Ascending aorta (tissue), 2 donors: ENCODE results near the gene ZNF638. TPM values are rescaled to one million over a fixed set of nuclear protein-coding genes. Genes with fewer than 3 reads are reported as not detected.

Experiments used
- DNase-seq, 2 donors: peaks; one replicate each; pipeline ENCODE4 v3.0.0-alpha.2; 2019; ENCODE audit warnings: low spot score in 2 of 2
- H3K27ac ChIP-seq, 2 donors: fragments of 200-600 bp; sonication (generic); one replicate each; pipeline ENCODE4 v1.5.1; 2016 to 2017; ENCODE audit warnings: mild to moderate bottlenecking in 1 of 2
- H3K27me3 ChIP-seq: fragments of 200-600 bp; sonication (generic); one replicate; pipeline ENCODE4 v1.5.1; 2017
- H3K36me3 ChIP-seq, 2 donors: fragments of 200-600 bp; sonication (generic); one replicate each; pipeline ENCODE4 v1.5.1; 2016
- H3K4me1 ChIP-seq, 2 donors: fragments of 200-600 bp; sonication (generic); one replicate each; pipeline ENCODE4 v1.5.1; 2016 to 2017; ENCODE audit warnings: mild to moderate bottlenecking in 1 of 2
- H3K4me3 ChIP-seq, 2 donors: fragments of 200-600 bp; sonication (generic); one replicate each; pipeline ENCODE4 v1.5.1; 2016 to 2017; ENCODE audit warnings: mild to moderate bottlenecking in 1 of 2
- H3K9me3 ChIP-seq, 2 donors: fragments of 200-600 bp; sonication (generic); one replicate each; pipeline ENCODE4 v1.5.1; 2016
- intact Hi-C: fragments of 100-400 bp; cut with DNase I; formaldehyde crosslinking; loops from one replicate; pipeline ENCODE4 v1.15.1; 2023
- total RNA-seq: library from RNA; depleted of rRNA; stranded (reverse); fragments of >200 nt; gene quantifications from one replicate; pipeline ENCODE4 v1.1.0, GENCODE V29; 2016
- TF ChIP-seq, protein P1 (sequence below), 3 experiments: fragments of 200-600 bp in 2 of 3; fragments of 450-650 bp in 1 of 3; sonication (generic) in 2 of 3; IDR thresholded peaks; one replicate each; pipeline ENCODE4 v1.5.1; 2016 to 2019; ENCODE audit warnings: antibody characterized with exemption in 3 of 3, mild to moderate bottlenecking in 1 of 3, moderate library complexity in 1 of 3

Gene ZNF638
- total RNA-seq, 1 donor from 2014 or later: 56.0 TPM

DNA sequence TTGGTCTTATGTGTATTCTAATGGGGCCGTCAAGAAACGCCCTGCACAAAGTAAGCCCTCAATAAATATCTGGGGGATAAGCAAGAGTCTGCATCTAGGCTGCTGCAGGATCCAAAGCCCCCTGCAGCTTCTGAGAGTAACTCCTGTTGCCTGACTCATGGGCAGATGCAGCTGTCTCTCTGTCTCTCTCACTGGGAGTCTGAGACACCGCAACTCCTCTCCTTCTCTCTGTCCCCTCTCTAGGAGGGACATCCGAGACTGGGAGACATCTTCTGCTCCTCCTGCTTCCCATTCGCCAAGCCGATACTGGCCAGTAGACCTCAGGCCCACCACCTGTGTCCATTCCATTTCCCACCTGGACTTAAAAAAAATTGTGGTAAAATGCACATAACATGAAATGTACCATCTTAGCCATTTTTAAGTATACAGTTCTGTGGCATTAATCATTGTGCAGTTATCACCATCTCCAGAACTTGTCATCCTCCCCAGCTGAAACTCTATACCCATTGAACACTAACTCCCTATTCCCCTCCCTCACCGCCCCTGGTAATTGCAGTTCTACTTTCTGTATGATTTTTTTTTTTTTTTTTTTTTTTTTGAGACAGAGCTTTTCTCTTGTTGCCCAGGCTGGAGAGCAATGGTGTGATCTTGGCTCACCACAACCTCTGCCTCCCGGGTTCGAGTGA is 141.9 kb downstream of the ZNF638 start:
- intact Hi-C loops: no loop called here
- Histone ChIP-seq H3K36me3 (no peaks in the 10 kb centered on the region), H3K27me3 (no peaks in the 10 kb centered on the region), H3K4me1 (no peaks in the 10 kb centered on the region), H3K9me3 (no peaks in the 10 kb centered on the region), H3K4me3 (no peak overlapping the region), H3K27ac (no peak overlapping the region)
- DNase-seq: no peak
- TF ChIP-seq, protein P1, sequence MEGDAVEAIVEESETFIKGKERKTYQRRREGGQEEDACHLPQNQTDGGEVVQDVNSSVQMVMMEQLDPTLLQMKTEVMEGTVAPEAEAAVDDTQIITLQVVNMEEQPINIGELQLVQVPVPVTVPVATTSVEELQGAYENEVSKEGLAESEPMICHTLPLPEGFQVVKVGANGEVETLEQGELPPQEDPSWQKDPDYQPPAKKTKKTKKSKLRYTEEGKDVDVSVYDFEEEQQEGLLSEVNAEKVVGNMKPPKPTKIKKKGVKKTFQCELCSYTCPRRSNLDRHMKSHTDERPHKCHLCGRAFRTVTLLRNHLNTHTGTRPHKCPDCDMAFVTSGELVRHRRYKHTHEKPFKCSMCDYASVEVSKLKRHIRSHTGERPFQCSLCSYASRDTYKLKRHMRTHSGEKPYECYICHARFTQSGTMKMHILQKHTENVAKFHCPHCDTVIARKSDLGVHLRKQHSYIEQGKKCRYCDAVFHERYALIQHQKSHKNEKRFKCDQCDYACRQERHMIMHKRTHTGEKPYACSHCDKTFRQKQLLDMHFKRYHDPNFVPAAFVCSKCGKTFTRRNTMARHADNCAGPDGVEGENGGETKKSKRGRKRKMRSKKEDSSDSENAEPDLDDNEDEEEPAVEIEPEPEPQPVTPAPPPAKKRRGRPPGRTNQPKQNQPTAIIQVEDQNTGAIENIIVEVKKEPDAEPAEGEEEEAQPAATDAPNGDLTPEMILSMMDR (IDR thresholded peaks at IDR 0.05): no peak

DNA sequence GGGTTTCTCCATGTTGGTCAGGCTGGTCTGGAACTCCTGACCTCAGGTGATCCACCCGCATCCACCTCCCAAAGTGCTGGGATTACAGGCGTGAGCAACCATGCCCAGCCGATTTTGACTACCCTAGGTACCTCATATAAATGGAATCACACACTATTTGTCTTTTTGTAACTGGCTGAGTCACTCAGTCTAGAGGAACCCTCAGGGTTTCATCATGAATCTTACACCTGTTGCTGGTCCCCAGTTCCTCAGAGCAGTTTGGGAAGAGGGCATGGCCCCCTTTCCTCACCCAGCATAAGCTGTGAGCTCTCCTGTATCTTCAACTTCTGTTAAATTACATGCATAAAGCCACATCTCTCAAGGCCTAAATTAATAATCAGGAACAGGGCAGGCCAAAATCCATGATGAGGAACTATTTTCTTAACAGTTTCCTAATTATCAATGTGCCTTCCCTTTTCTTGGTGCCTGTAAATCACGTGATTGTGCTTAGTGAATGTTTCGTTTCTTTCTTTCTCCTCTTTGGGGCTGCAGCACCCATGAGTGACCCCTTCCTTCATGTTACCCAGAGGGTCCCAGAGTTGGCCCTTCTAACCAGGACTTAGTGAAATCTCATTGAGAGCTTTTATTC is 142.6 kb downstream of the ZNF638 start:
- intact Hi-C loops: no loop called here
- DNase-seq: no peak
- Histone ChIP-seq H3K4me1 (no peaks in the 10 kb centered on the region), H3K9me3 (no peaks in the 10 kb centered on the region), H3K27ac (no peak overlapping the region), H3K36me3 (no peaks in the 10 kb centered on the region), H3K4me3 (no peak overlapping the region), H3K27me3 (no peaks in the 10 kb centered on the region)
- TF ChIP-seq, protein P1 (IDR thresholded peaks at IDR 0.05): no peak

- H3K4me1 ChIP-seq: no peaks in the 10 kb centered on the region
- intact Hi-C loops: no loop called here
- no peak overlapping the region for H3K4me3 ChIP-seq
- no peaks in the 10 kb centered on the region for H3K36me3 ChIP-seq
- TF ChIP-seq, protein P1 (IDR thresholded peaks at IDR 0.05): no peak
- H3K27me3 ChIP-seq: no peaks in the 10 kb centered on the region
- no peaks in the 10 kb centered on the region for H3K9me3 ChIP-seq
- DNase-seq: no peak
- H3K27ac ChIP-seq: no peak overlapping the region
Observed at GRCh38 chr2:71474744-71475397, 143.3 kb downstream of the ZNF638 start.

- intact Hi-C loops: no loop called here
- TF ChIP-seq, protein P1 (IDR thresholded peaks at IDR 0.05): no peak
- H3K27me3 ChIP-seq: no peaks in the 10 kb centered on the region
- no peak for DNase-seq
- no peaks in the 10 kb centered on the region for H3K36me3 ChIP-seq
- H3K4me3 ChIP-seq: no peak overlapping the region
- H3K27ac ChIP-seq: no peak overlapping the region
- no peaks in the 10 kb centered on the region for H3K4me1 ChIP-seq
- no peaks in the 10 kb centered on the region for H3K9me3 ChIP-seq
Observed at GRCh38 chr2:71476495-71476894, 144.9 kb downstream of the ZNF638 start.

DNA sequence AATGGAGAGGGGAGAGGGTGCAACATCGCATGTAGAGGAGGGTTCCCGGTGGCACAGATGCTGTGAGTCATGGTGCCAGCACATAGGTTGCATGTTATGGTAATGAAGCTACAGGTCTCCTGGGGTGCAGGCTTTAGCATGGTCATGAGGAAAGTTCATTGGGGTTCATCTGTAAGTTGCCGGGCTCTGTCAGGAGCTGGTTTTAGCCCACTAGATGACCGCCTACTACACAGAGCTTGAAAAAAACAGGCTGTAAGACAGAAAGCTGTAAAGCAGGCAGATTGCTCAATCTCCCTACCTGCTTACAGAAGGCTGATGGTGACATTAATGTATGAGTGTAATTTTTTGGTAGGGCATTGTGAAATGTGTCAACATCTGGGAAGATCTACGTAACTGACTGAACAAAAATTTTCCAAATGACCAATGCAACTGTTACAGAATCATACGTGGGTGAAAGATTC is 145.7 kb downstream of the ZNF638 start:
- TF ChIP-seq, protein P1 (IDR thresholded peaks at IDR 0.05): no peak
- Histone ChIP-seq H3K36me3 (no peaks in the 10 kb centered on the region), H3K4me3 (no peak overlapping the region), H3K9me3 (no peaks in the 10 kb centered on the region), H3K27ac (no peak overlapping the region), H3K27me3 (no peaks in the 10 kb centered on the region), H3K4me1 (no peaks in the 10 kb centered on the region)
- intact Hi-C loops: no loop called here
- DNase-seq: no peak
